Right renal cortex interstitium (tissue), 3 donors: ENCODE data around the gene THSD7B. TPM values are rescaled to one million over a fixed set of nuclear protein-coding genes. Genes with fewer than 3 reads are reported as not detected.

Experiments
- DNase-seq, 3 donors: peaks; one replicate each; pipeline ENCODE4 v3.0.0-alpha.2; 2013; ENCODE audit warnings: low read depth in 3 of 3, low spot score in 2 of 3
- polyA plus RNA-seq, 3 donors: library from polyadenylated mRNA; unstranded; fragments of 120-200 nt; gene quantifications; one replicate each; pipeline ENCODE4 v1.2.1, GENCODE V29; 2013; ENCODE audit not compliant: insufficient read length in 3 of 3

Gene THSD7B
- polyA plus RNA-seq, 3 donors = 5.1 to 5.8 (median 5.4) TPM

DNA sequence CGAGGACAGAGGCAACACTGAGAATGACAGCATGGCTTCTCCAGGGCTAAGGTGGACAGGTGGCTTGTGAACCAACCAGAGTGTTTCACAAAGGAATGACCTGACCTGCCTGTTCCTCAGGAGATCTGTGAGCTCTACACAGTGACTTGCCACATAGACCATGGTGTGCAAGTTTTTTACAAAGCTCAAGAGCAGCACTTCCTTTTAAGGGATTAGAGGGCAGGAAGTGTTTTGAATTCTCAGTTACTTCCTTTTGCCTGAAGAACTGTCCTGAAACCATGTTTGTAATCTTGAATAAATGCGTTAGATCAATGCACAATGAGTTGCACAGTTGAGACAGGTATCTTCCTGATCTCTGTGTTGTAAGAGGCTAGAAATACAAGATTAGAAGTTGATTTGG is 421.9 kb downstream of the THSD7B start:
- no peak for DNase-seq

DNA sequence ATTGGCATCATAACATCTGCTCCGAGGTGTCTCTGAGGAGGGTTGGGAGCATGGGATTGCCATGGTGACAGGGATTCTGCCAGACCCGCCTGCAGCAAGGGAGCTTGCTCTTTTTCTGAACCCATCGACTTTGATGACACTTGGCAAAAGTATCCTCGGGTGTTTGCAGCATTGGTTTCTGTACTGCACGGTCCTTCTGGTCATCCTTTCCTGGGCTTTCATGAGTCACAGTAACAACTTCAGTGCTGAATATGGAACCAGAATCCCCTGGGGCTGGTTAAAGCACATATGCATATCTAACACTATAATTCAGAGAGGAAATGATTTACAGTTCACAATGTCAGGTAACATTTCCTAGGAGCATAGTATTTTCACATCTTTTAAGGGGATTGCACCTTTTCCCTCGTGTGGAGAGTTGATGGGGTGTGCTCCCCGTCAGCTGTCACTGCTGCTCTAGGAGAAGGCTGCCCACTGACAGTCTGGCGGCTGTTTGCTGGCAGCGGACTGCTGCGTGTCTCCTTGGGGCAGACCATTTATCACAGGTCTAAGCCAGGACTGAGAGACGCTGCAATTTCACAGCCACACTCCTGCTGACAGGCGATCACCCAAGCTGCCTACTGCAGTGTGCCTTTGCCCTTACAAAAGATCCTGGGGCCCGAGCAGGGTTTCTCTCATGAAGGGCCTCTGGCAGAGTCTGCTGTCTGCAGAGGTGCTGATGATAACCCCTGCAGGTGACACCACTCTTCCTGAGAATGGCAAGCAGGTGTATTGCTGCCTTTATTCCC is 425.3 kb downstream of the THSD7B start:
- DNase-seq = no peak

GRCh38 chr2:137192366-137193310 is 427.3 kb downstream of the THSD7B start:
- DNase-seq = no peak

- DNase-seq = no peak
Measured at GRCh38 chr2:137193401-137193800, 428.1 kb downstream of the THSD7B start.

- DNase-seq = no peak
Measured at GRCh38 chr2:137194111-137194510, 428.8 kb downstream of the THSD7B start.

- DNase-seq = no peak
Measured at GRCh38 chr2:137199751-137200150, 434.4 kb downstream of the THSD7B start.

GRCh38 chr2:137202318-137202717 is 437.0 kb downstream of the THSD7B start:
- DNase-seq = no peak

- no peak for DNase-seq
Measured at GRCh38 chr2:137205324-137205723, 440.0 kb downstream of the THSD7B start.

- DNase-seq = no peak
Measured at GRCh38 chr2:137206069-137206468, 440.7 kb downstream of the THSD7B start.

- DNase-seq = no peak
Measured at GRCh38 chr2:137207030-137207429, 441.7 kb downstream of the THSD7B start.

DNA sequence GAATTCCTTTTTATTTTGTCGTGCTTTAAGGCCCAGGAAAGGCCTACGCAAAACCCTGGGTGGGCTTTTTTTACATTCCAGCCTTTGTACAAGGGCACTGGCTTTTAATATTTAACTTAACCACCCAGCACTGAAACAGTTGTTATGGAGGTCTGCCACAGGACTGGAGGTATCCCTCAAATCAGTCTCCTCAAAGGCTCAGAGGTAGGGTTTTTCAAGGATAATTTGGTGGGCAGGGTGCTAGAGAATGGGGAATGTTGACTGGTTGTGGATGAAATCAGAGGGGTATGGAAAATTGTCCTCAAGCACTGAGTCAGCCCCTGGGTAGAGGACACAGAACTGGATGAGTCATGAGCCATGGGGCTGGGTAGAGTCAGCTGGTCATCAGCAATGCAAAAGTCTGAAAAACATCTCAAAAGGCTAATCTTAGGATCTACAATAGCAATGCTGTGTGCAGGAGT is 443.1 kb downstream of the THSD7B start:
- no peak for DNase-seq

- no peak for DNase-seq
Measured at GRCh38 chr2:137210039-137210438, 444.7 kb downstream of the THSD7B start.

- DNase-seq = no peak
Measured at GRCh38 chr2:137211761-137212160, 446.4 kb downstream of the THSD7B start.

- no peak for DNase-seq
Measured at GRCh38 chr2:137220438-137220993, 455.2 kb downstream of the THSD7B start.

GRCh38 chr2:137221797-137222492 is 456.6 kb downstream of the THSD7B start:
- no peak for DNase-seq

- no peak for DNase-seq
Measured at GRCh38 chr2:137223722-137224121, 458.4 kb downstream of the THSD7B start.

DNA sequence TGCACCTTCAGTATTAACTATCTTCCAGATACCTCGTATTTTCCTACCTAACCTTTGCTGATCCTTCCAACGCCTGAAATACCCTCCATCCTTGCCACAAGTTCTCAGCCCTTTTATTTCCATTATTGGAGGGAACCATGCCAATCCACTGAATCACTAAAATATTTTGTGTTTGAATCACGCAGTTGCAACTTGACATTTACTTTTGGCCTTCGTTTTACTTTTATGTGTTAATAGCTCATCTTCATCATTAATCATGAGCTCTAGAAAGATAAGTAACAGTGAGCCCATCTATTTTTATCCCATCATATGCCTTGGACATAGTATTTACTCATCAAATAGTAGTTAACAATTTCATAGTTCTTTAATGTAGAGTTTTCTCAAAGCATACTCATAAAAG is 463.2 kb downstream of the THSD7B start:
- DNase-seq = no peak

- DNase-seq = no peak
Measured at GRCh38 chr2:137229834-137230233, 464.5 kb downstream of the THSD7B start.

DNA sequence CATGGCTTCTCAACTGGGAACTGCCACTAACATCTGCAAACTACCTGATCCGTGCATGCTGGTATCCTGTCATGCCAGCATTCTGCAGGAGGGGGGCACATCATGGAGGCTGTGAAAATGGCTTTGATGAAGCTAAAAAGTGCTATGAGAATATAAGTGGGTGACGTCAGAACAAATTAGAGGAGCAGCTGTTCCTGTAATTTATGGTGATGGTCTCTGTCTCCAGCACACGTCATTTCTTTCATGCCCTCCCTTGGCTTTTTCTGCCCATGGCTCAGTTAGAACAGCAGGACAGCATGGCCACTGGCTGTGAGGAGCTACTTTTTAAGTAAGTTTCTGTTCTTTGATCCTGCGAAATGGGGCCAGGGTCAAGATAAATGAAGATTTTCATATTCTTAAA is 466.3 kb downstream of the THSD7B start:
- DNase-seq = no peak

DNA sequence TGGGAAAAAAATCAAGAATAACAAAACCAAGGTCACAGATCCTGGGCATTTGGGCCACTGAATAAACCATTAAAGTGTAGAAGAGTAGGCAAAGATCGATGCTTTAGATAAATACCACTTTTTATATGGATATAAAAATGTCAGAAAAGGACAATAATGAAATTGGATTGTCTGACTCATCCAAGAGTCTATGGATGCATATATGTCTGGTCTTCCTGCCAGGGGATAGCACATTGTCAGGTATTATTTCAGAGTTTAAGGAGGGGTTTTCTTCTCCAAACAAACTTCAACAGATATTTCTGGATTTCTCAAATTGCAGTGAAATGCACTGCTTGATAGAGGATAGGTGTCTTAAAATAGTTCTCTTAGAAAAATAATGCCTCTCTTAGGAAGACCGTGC is 466.7 kb downstream of the THSD7B start:
- DNase-seq = no peak

- DNase-seq = no peak
Measured at GRCh38 chr2:137233091-137233490, 467.7 kb downstream of the THSD7B start.
